ENCODE data around the gene CDIPT.

DNA sequence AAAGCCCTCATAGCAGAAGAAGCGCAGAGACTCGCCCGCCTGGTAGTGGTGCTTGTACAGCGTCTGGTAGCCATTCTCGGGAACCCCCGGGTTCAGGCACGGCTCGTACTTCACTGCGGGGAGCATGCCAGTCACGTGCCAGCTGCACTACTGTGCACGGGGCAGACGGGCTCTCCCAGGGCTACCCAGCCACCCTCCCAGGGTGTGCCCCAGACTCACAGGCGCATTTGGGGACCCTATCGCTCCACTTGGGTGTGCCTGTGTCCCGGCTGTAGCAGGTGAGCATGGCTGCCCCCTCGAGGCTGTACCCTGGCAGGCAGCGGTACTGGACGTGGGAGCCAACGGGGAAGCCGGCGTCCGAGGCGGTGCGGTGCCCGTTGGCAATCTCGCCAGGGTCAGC, 10.3 kb upstream of the CDIPT start:
- no peak for TF ChIP-seq EZH2 (IDR thresholded peaks at IDR 0.05; ENCODE audit: insufficient read depth, low read length)
- TF ChIP-seq, protein P1, sequence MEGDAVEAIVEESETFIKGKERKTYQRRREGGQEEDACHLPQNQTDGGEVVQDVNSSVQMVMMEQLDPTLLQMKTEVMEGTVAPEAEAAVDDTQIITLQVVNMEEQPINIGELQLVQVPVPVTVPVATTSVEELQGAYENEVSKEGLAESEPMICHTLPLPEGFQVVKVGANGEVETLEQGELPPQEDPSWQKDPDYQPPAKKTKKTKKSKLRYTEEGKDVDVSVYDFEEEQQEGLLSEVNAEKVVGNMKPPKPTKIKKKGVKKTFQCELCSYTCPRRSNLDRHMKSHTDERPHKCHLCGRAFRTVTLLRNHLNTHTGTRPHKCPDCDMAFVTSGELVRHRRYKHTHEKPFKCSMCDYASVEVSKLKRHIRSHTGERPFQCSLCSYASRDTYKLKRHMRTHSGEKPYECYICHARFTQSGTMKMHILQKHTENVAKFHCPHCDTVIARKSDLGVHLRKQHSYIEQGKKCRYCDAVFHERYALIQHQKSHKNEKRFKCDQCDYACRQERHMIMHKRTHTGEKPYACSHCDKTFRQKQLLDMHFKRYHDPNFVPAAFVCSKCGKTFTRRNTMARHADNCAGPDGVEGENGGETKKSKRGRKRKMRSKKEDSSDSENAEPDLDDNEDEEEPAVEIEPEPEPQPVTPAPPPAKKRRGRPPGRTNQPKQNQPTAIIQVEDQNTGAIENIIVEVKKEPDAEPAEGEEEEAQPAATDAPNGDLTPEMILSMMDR (IDR thresholded peaks at IDR 0.05; ENCODE audit: insufficient read depth, low read depth, low read length) = no peak
